ENCODE results near the gene POLR1H.
"Not testable (repeated sequence)": the region's sequence is repeated elsewhere in the genome, so short reads cannot be mapped to it uniquely, and the experiment has no call there.

Gene POLR1H

GRCh38 chr6:30061092-30061857 is at the start of gene POLR1H:
POLR1H (plus strand) TSS chr6:30061265; CDS start chr6:30061525, 260 bp downstream.
- peak; percentile 78 to 87 for DNase-seq

GRCh38 chr6:30013291-30013922 is 47.7 kb upstream of the POLR1H start:
- DNase-seq = peak; percentile 41 to 52

GRCh38 chr6:30019819-30020218 is 41.2 kb upstream of the POLR1H start:
- no peak for DNase-seq

GRCh38 chr6:30020626-30021025 is 40.4 kb upstream of the POLR1H start:
- DNase-seq = no peak

- no peak for DNase-seq
Measured at GRCh38 chr6:30022189-30022588, 38.9 kb upstream of the POLR1H start.

GRCh38 chr6:30022712-30023111 is 38.4 kb upstream of the POLR1H start:
- not testable (repeated sequence) for DNase-seq

GRCh38 chr6:30025186-30025585 is 35.9 kb upstream of the POLR1H start:
- DNase-seq = no peak

- DNase-seq = no peak
Measured at GRCh38 chr6:30029588-30029987, 31.5 kb upstream of the POLR1H start.

GRCh38 chr6:30031381-30031780 is 29.7 kb upstream of the POLR1H start:
- no peak for DNase-seq

GRCh38 chr6:30033440-30033839 is 27.6 kb upstream of the POLR1H start:
- not testable (repeated sequence) for DNase-seq

- DNase-seq = no peak
Measured at GRCh38 chr6:30035784-30036183, 25.3 kb upstream of the POLR1H start.

GRCh38 chr6:30037182-30037788 is 23.8 kb upstream of the POLR1H start:
- no peak for DNase-seq

GRCh38 chr6:30041221-30041620 is 19.8 kb upstream of the POLR1H start:
- no peak for DNase-seq

- DNase-seq = no peak
Measured at GRCh38 chr6:30041821-30042220, 19.2 kb upstream of the POLR1H start.

- no peak for DNase-seq
Measured at GRCh38 chr6:30042476-30042875, 18.6 kb upstream of the POLR1H start.

- DNase-seq = no peak
Measured at GRCh38 chr6:30042914-30043313, 18.2 kb upstream of the POLR1H start.

GRCh38 chr6:30043744-30044143 is 17.3 kb upstream of the POLR1H start:
- no peak for DNase-seq

GRCh38 chr6:30044630-30045029 is 16.4 kb upstream of the POLR1H start:
- no peak for DNase-seq

GRCh38 chr6:30047220-30047619 is 13.8 kb upstream of the POLR1H start:
- no peak for DNase-seq

GRCh38 chr6:30053682-30054081 is 7.4 kb upstream of the POLR1H start:
- DNase-seq = no peak

- DNase-seq = no peak
Measured at GRCh38 chr6:30055513-30055912, 5.6 kb upstream of the POLR1H start.

GRCh38 chr6:30060606-30061091 is 416 bp upstream of the POLR1H start:
- peak in 1 of 2 experiments; percentile 24 for DNase-seq

GRCh38 chr6:30061858-30062458 is 893 bp downstream of the POLR1H start:
- DNase-seq = no peak

Data from stimulated activated CD4-positive, alpha-beta T cell treated with anti-CD3 and anti-CD28 coated beads, Interleukin-4, amount 100 ng/mL, for 4 hours (primary cell).